IMR-90 (cell line): Measurements from ENCODE around the gene OPCML.

Experiments
- CEBPB ChIP-seq: IDR thresholded peaks from 2 replicates; pipeline ENCODE4 v1.6.1; 2012; ENCODE audit warnings: low read depth, low read length, improper control_type of control experiment
- FOS ChIP-seq: fragments of 150-350 bp; IDR thresholded peaks from 2 replicates; pipeline ENCODE4 v1.6.1; 2016; ENCODE audit warnings: low read depth, low read length
- MAFK ChIP-seq: IDR thresholded peaks from 2 replicates; pipeline ENCODE4 v1.6.1; 2012; ENCODE audit warnings: low read depth, low read length, improper control_type of control experiment
- MXI1 ChIP-seq: IDR thresholded peaks from 2 replicates; pipeline ENCODE4 v1.6.1; 2012; ENCODE audit warnings: low read depth, mild to moderate bottlenecking, low read length, moderate library complexity, borderline replicate concordance
- POLR2A ChIP-seq: IDR thresholded peaks from 2 replicates; pipeline ENCODE4 v1.6.1; 2012; ENCODE audit warnings: mild to moderate bottlenecking, low read depth, low read length
- RAD21 ChIP-seq: IDR thresholded peaks from 2 replicates; pipeline ENCODE4 v1.6.1; 2012; ENCODE audit warnings: low read length, improper control_type of control experiment
- RCOR1 ChIP-seq: IDR thresholded peaks from 2 replicates; pipeline ENCODE4 v1.6.1; 2012; ENCODE audit warnings: mild to moderate bottlenecking, low read length, improper control_type of control experiment; ENCODE audit not compliant: insufficient replicate concordance
- RFX5 ChIP-seq: IDR thresholded peaks from 2 replicates; pipeline ENCODE4 v1.8.0; 2012; ENCODE audit warnings: low read depth, mild to moderate bottlenecking, low read length, moderate library complexity
- SMC3 ChIP-seq: fragments of 150-350 bp; IDR thresholded peaks from 2 replicates; pipeline ENCODE4 v1.6.1; 2016; ENCODE audit warnings: low read depth, mild to moderate bottlenecking, antibody characterized with exemption, low read length, moderate library complexity
- TF ChIP-seq, protein P1 (sequence below): conservative IDR thresholded peaks from 2 replicates; pipeline ENCODE4 v1.5.1; 2012; ENCODE audit warnings: mild to moderate bottlenecking, low read depth, low read length, improper control_type of control experiment
- TF ChIP-seq, protein P2 (sequence below): fragments of 150-350 bp; IDR thresholded peaks from 2 replicates; pipeline ENCODE4 v1.6.1; 2017; ENCODE audit warnings: mild to moderate bottlenecking, antibody characterized with exemption, low read length, low read depth
- TF ChIP-seq, protein P3 (sequence below): fragments of 150-350 bp; IDR thresholded peaks from 2 replicates; pipeline ENCODE4 v1.6.1; 2016; ENCODE audit warnings: low read depth, mild to moderate bottlenecking, low read length, moderate library complexity, borderline replicate concordance

DNA sequence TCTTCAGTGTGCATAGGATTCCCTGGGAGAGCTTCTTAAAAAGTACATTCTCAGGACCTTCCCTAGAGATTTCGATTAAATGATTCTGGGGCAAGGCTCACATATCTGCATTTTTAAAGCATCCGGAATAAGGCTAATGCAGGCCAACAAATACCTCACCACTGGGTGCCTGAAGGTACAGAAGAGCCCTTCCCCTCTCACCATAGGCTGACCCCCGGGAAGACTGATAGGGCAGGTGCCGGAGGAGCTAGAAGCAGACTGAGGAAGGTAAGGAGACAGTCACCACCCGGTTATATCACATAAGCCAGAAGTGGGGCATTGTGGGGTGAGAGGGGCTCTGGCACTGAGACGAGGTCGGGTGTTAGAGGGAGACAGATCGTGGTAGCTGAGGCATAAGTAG is 1102.6 kb downstream of the OPCML start:
- TF ChIP-seq POLR2A (no peak), MXI1 (no peak), SMC3 (no peak), RAD21 (no peak), MAFK (no peak), RFX5 (no peak), RCOR1 (no peak), FOS (no peak), CEBPB (no peak)
- TF ChIP-seq, protein P1, sequence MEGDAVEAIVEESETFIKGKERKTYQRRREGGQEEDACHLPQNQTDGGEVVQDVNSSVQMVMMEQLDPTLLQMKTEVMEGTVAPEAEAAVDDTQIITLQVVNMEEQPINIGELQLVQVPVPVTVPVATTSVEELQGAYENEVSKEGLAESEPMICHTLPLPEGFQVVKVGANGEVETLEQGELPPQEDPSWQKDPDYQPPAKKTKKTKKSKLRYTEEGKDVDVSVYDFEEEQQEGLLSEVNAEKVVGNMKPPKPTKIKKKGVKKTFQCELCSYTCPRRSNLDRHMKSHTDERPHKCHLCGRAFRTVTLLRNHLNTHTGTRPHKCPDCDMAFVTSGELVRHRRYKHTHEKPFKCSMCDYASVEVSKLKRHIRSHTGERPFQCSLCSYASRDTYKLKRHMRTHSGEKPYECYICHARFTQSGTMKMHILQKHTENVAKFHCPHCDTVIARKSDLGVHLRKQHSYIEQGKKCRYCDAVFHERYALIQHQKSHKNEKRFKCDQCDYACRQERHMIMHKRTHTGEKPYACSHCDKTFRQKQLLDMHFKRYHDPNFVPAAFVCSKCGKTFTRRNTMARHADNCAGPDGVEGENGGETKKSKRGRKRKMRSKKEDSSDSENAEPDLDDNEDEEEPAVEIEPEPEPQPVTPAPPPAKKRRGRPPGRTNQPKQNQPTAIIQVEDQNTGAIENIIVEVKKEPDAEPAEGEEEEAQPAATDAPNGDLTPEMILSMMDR: no peak
- TF ChIP-seq, protein P2, sequence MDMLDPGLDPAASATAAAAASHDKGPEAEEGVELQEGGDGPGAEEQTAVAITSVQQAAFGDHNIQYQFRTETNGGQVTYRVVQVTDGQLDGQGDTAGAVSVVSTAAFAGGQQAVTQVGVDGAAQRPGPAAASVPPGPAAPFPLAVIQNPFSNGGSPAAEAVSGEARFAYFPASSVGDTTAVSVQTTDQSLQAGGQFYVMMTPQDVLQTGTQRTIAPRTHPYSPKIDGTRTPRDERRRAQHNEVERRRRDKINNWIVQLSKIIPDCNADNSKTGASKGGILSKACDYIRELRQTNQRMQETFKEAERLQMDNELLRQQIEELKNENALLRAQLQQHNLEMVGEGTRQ: no peak
- TF ChIP-seq, protein P3, sequence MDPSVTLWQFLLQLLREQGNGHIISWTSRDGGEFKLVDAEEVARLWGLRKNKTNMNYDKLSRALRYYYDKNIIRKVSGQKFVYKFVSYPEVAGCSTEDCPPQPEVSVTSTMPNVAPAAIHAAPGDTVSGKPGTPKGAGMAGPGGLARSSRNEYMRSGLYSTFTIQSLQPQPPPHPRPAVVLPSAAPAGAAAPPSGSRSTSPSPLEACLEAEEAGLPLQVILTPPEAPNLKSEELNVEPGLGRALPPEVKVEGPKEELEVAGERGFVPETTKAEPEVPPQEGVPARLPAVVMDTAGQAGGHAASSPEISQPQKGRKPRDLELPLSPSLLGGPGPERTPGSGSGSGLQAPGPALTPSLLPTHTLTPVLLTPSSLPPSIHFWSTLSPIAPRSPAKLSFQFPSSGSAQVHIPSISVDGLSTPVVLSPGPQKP: no peak
